Measurements from ENCODE around the gene TTC21A. TPM values are rescaled to one million over a fixed set of nuclear protein-coding genes. Genes with fewer than 3 reads are reported as not detected.
A peak's percentile ranks its signal among the peaks of the same experiment; 100 is the strongest.

The TTC21A gene
- total RNA-seq, 1 experiment from 2014 or later = 7.7 TPM

DNA sequence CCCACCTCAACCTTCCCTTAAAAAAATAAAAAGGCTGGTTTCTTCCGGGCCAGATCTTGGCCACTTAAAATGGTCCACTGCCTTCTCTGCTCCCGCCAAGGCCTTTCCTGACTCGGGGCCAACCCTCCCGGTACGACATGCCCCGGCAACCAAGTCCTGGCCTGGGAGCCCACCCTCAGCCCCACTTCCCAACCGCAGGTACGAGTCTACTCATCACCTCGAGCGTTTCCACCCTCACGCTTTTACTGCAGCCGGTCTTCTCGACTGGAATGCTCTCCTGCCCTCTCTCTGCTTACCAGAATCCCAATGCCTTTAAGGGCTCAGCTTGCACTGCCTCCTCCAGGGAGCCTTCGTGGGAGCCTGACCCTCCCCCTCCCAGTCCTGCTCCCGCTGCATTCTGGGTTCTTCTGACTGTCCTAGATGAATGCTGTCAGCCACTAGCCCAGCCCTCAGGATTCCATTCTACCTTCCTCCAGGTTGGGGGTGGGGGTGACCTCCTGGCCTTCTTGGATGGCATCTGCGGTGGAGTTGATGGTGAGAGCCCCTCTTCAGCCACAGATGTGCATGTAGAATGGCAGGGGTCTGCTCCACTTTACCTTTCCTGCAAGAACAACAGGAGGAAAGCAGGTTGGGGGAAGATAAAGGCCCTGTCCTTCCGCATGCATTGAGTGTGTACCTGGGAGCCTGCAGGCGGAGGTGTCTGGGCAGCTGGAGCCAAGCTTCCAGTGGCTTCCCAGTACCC lies 47.0 kb downstream of the TTC21A start:
- ATAC-seq = no peak
- H3K27me3 ChIP-seq (ENCODE audit: control insufficient read depth, insufficient read depth, low read length) = no peaks in the 10 kb centered on the region
- no peak overlapping the region for H3K4me3 ChIP-seq (ENCODE audit: low read depth in 2 of 2, low read length in 2 of 2)
- H3K4me1 ChIP-seq (ENCODE audit: control insufficient read depth, insufficient read depth, low read length) = peaks cover 33% of the 10 kb centered on the region
- in situ Hi-C loops (cut with HindIII; ENCODE audit: low pct_unique_long_range_greater_than_20kb, low sequenced_read_pairs) = no loop called here
- H3K36me3 ChIP-seq (ENCODE audit: control insufficient read depth, insufficient read depth, low read length) = no peaks in the 10 kb centered on the region
- no peaks in the 10 kb centered on the region for H3K9me3 ChIP-seq (ENCODE audit: control insufficient read depth, insufficient read depth, low read depth, low read length)
- peak overlapping the region; percentile 29; the same call in 1 of the 2 replicates for H3K27ac ChIP-seq (ENCODE audit: low read length)
- no peak for DNase-seq (ENCODE audit: low read depth, low spot score)
- ChIA-PET CTCF (no interaction called here), POLR2A (no interaction called here)
- intact Hi-C loops (cut with micrococcal nuclease; ENCODE audit: unreplicated experiment) = no loop called here
- TF ChIP-seq, protein P1, sequence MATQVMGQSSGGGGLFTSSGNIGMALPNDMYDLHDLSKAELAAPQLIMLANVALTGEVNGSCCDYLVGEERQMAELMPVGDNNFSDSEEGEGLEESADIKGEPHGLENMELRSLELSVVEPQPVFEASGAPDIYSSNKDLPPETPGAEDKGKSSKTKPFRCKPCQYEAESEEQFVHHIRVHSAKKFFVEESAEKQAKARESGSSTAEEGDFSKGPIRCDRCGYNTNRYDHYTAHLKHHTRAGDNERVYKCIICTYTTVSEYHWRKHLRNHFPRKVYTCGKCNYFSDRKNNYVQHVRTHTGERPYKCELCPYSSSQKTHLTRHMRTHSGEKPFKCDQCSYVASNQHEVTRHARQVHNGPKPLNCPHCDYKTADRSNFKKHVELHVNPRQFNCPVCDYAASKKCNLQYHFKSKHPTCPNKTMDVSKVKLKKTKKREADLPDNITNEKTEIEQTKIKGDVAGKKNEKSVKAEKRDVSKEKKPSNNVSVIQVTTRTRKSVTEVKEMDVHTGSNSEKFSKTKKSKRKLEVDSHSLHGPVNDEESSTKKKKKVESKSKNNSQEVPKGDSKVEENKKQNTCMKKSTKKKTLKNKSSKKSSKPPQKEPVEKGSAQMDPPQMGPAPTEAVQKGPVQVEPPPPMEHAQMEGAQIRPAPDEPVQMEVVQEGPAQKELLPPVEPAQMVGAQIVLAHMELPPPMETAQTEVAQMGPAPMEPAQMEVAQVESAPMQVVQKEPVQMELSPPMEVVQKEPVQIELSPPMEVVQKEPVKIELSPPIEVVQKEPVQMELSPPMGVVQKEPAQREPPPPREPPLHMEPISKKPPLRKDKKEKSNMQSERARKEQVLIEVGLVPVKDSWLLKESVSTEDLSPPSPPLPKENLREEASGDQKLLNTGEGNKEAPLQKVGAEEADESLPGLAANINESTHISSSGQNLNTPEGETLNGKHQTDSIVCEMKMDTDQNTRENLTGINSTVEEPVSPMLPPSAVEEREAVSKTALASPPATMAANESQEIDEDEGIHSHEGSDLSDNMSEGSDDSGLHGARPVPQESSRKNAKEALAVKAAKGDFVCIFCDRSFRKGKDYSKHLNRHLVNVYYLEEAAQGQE (IDR thresholded peaks at IDR 0.05; ENCODE audit: insufficient read depth in 1 of 2, low read depth in 2 of 2, low read length in 1 of 2) = no peak
- TF ChIP-seq SIN3A (IDR thresholded peaks at IDR 0.05; ENCODE audit: borderline replicate concordance, insufficient read depth, low read depth, low read length) = no peak
- no TSS peak for BruUV-seq (replicated peaks)

DNA sequence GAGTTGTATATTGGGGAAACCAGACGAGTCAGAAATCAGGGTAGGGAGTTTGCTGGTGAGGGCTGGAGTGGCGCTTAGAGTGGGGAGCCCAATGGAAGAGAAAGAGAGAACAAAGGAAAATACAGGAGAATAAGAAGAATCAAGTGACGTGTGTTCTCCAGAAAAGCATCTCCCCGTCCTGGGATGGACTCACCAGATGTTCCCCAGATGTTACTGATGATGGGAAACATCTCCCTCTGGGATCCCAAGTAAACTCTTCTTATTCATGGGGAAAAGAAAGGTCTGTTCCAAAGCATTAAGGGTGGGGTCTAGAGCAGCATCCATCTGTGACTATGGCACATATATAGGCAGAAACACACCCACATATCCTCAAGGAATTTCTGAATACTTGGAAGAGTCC lies 48.9 kb downstream of the TTC21A start:
- CTCF ChIA-PET = no interaction called here
- no TSS peak for BruUV-seq (replicated peaks)

More for the DNA sequence above, 48.9 kb downstream of the TTC21A start:
- Histone ChIP-seq H3K27ac (ENCODE audit: low read length) (no peak overlapping the region), H3K36me3 (ENCODE audit: control insufficient read depth, insufficient read depth, low read length) (no peaks in the 10 kb centered on the region), H3K4me1 (ENCODE audit: control insufficient read depth, insufficient read depth, low read length) (peaks cover 16% of the 10 kb centered on the region), H3K9me3 (ENCODE audit: control insufficient read depth, insufficient read depth, low read depth, low read length) (no peaks in the 10 kb centered on the region), H3K4me3 (ENCODE audit: low read depth in 2 of 2, low read length in 2 of 2) (no peak overlapping the region), H3K27me3 (ENCODE audit: control insufficient read depth, insufficient read depth, low read length) (no peaks in the 10 kb centered on the region)
- POLR2A ChIA-PET = no interaction called here
- DNase-seq (ENCODE audit: low read depth, low spot score) (no peak), ATAC-seq (no peak)
- TF ChIP-seq, protein P1 (IDR thresholded peaks at IDR 0.05; ENCODE audit: insufficient read depth in 1 of 2, low read depth in 2 of 2, low read length in 1 of 2) = no peak
- TF ChIP-seq POLR2AphosphoS5 (IDR thresholded peaks at IDR 0.05; ENCODE audit: low read depth, low read length) (no peak), TCF7L2 (IDR thresholded peaks at IDR 0.05; ENCODE audit: low read depth, low read length) (no peak), SIN3A (IDR thresholded peaks at IDR 0.05; ENCODE audit: borderline replicate concordance, insufficient read depth, low read depth, low read length) (no peak)
- TF ChIP-seq, protein P2, sequence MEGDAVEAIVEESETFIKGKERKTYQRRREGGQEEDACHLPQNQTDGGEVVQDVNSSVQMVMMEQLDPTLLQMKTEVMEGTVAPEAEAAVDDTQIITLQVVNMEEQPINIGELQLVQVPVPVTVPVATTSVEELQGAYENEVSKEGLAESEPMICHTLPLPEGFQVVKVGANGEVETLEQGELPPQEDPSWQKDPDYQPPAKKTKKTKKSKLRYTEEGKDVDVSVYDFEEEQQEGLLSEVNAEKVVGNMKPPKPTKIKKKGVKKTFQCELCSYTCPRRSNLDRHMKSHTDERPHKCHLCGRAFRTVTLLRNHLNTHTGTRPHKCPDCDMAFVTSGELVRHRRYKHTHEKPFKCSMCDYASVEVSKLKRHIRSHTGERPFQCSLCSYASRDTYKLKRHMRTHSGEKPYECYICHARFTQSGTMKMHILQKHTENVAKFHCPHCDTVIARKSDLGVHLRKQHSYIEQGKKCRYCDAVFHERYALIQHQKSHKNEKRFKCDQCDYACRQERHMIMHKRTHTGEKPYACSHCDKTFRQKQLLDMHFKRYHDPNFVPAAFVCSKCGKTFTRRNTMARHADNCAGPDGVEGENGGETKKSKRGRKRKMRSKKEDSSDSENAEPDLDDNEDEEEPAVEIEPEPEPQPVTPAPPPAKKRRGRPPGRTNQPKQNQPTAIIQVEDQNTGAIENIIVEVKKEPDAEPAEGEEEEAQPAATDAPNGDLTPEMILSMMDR (IDR thresholded peaks at IDR 0.05) = no peak
- intact Hi-C loops (cut with micrococcal nuclease; ENCODE audit: unreplicated experiment) = no loop called here
- in situ Hi-C loops (cut with HindIII; ENCODE audit: low pct_unique_long_range_greater_than_20kb, low sequenced_read_pairs) = no loop called here

Measured in Panc1 (cell line).